Measurements from ENCODE around the gene FTO. TPM values are rescaled to one million over a fixed set of nuclear protein-coding genes. Genes with fewer than 3 reads are reported as not detected.

The FTO gene
- total and polyA plus RNA-seq, 2 of the 13 experiments (the other 11 are each of a cell fraction or from before 2014, with no cell fraction given), result 41.6 to 55.8 TPM

DNA sequence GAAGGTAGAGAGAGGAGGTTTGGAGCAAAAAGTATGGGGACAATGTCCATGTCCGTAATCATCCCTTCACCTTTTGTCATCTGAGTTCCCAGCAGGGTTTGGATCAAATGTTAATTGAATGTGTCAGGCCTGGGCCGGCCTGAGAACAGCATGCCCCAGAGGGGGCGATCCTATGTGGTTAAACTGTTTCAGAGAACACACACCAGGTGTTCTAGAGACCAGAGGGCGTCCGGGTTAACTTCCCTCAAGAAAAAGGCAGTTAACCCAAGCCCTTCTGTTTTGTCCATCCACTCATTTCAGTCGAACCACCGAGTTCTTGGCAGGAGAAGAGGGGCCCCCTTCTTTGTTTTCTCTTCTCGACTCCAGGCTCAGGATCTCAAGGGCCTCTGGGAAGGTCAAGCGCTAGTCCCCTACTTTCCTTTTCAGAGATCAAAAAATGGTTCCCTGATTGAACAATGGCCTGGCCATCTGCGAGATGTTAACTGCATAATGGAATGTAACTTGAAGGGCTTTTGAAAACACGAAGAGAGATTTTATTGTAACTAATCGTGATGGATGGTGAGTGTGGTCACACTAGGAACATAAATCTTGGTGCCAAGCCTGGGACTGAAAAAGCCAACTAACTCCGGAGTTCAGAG lies 440.1 kb downstream of the FTO start:
- H3K79me2 ChIP-seq (ENCODE audit: insufficient read depth, low read length), result no peaks in the 10 kb centered on the region
- no peaks in the 10 kb centered on the region for H3K27me3 ChIP-seq (ENCODE audit: control insufficient read depth in 1 of 2, insufficient read depth in 2 of 2, low read length in 2 of 2)
- ChIA-PET CTCF (ENCODE audit: low intra/inter-chr PET ratio, low total read pairs) (no interaction called here), POLR2A (interaction anchor here (1.1 kb wide), 1 partner anchor 21 kb away, joined by 3 read pairs; no protein-coding TSS in a partner anchor)
- H3K4me1 ChIP-seq (ENCODE audit: insufficient read depth, low read length), result peaks cover 39% of the 10 kb centered on the region
- H3K4me3 ChIP-seq (replicated peaks in 1 of 3; ENCODE audit: insufficient read depth in 1 of 3, low read depth in 2 of 3, low read length in 3 of 3), result no peak overlapping the region
- no peaks in the 10 kb centered on the region for H3K36me3 ChIP-seq (replicated peaks in 1 of 2; ENCODE audit: control insufficient read depth in 1 of 2, insufficient read depth in 2 of 2, low read length in 2 of 2)
- no peak overlapping the region for H3K9ac ChIP-seq (ENCODE audit: insufficient read depth, low read depth, low read length)
- H2AFZ ChIP-seq (ENCODE audit: low read length), result no peak overlapping the region
- 83% methylated on average over 13 of the region's 13 CpGs for WGBS (ENCODE audit: low lambda C conversion rate)
- DNase-seq (ENCODE audit: low spot score) (no peak), FAIRE-seq (no peak), ATAC-seq (no peak)
- no peaks in the 10 kb centered on the region for H4K20me1 ChIP-seq (ENCODE audit: insufficient read depth, low read length)
- no peaks in the 10 kb centered on the region for H3K9me3 ChIP-seq (ENCODE audit: low read length)
- intact Hi-C loops (cut with micrococcal nuclease; ENCODE audit: unreplicated experiment), result no loop called here
- no TSS peak for BruUV-seq (replicated peaks)
- no peak overlapping the region for H3K27ac ChIP-seq (ENCODE audit: extremely low read length, insufficient read depth, low read length)
- in situ Hi-C loops (cut with HindIII; ENCODE audit: extremely low pct_ligation_motif_present, low pct_unique_long_range_greater_than_20kb), result no loop called here
- H3K4me2 ChIP-seq (ENCODE audit: low read depth, low read length), result no peak overlapping the region
- TF ChIP-seq TARDBP (CRISPR knock-in tag; IDR thresholded peaks at IDR 0.05), result no peak
- TF ChIP-seq ZFY (CRISPR knock-in tag; IDR thresholded peaks at IDR 0.05), result no peak
- TF ChIP-seq, protein P1, sequence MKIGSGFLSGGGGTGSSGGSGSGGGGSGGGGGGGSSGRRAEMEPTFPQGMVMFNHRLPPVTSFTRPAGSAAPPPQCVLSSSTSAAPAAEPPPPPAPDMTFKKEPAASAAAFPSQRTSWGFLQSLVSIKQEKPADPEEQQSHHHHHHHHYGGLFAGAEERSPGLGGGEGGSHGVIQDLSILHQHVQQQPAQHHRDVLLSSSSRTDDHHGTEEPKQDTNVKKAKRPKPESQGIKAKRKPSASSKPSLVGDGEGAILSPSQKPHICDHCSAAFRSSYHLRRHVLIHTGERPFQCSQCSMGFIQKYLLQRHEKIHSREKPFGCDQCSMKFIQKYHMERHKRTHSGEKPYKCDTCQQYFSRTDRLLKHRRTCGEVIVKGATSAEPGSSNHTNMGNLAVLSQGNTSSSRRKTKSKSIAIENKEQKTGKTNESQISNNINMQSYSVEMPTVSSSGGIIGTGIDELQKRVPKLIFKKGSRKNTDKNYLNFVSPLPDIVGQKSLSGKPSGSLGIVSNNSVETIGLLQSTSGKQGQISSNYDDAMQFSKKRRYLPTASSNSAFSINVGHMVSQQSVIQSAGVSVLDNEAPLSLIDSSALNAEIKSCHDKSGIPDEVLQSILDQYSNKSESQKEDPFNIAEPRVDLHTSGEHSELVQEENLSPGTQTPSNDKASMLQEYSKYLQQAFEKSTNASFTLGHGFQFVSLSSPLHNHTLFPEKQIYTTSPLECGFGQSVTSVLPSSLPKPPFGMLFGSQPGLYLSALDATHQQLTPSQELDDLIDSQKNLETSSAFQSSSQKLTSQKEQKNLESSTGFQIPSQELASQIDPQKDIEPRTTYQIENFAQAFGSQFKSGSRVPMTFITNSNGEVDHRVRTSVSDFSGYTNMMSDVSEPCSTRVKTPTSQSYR (CRISPR knock-in tag; IDR thresholded peaks at IDR 0.05; ENCODE audit: borderline replicate concordance), result no peak
- TF ChIP-seq, protein P2, sequence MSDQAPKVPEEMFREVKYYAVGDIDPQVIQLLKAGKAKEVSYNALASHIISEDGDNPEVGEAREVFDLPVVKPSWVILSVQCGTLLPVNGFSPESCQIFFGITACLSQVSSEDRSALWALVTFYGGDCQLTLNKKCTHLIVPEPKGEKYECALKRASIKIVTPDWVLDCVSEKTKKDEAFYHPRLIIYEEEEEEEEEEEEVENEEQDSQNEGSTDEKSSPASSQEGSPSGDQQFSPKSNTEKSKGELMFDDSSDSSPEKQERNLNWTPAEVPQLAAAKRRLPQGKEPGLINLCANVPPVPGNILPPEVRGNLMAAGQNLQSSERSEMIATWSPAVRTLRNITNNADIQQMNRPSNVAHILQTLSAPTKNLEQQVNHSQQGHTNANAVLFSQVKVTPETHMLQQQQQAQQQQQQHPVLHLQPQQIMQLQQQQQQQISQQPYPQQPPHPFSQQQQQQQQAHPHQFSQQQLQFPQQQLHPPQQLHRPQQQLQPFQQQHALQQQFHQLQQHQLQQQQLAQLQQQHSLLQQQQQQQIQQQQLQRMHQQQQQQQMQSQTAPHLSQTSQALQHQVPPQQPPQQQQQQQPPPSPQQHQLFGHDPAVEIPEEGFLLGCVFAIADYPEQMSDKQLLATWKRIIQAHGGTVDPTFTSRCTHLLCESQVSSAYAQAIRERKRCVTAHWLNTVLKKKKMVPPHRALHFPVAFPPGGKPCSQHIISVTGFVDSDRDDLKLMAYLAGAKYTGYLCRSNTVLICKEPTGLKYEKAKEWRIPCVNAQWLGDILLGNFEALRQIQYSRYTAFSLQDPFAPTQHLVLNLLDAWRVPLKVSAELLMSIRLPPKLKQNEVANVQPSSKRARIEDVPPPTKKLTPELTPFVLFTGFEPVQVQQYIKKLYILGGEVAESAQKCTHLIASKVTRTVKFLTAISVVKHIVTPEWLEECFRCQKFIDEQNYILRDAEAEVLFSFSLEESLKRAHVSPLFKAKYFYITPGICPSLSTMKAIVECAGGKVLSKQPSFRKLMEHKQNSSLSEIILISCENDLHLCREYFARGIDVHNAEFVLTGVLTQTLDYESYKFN (CRISPR knock-in tag; conservative IDR thresholded peaks at IDR 0.05), result no peak
- no peak for TF ChIP-seq NR2F2 (IDR thresholded peaks at IDR 0.05; ENCODE audit: borderline replicate concordance, low read depth)
- no peak for TF ChIP-seq ZBTB40 (IDR thresholded peaks at IDR 0.05)
- TF ChIP-seq ZBTB40 (CRISPR knock-in tag; IDR thresholded peaks at IDR 0.05), result no peak
- no peak for TF ChIP-seq NCOR1 (IDR thresholded peaks at IDR 0.05; ENCODE audit: borderline replicate concordance, low read length)
- TF ChIP-seq MATR3 (CRISPR knock-in tag; IDR thresholded peaks at IDR 0.05), result no peak
